Measurements from ENCODE around the gene TM9SF1.
"Not testable (repeated sequence)": the region's sequence is repeated elsewhere in the genome, so short reads cannot be mapped to it uniquely, and the experiment has no call there.

The TM9SF1 gene

DNA sequence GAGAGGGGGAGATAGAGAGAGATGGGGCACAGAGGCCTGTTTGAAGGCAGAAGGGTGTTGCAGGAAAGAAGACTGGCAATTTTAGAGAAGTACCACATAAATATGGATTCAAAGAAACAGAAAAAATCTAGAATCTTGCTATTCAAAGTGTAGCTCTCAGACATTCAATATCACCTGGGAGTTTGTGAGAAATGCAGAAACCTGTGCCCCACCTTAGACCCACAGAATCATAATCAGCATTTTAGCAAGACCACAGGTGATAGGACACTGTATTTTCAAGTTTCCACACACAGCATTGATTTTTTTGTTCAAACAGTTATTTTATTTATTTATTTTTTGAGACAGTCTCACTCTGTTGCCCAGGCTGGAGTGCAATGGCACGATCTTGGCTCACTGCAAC, 33.7 kb upstream of the TM9SF1 start:
- Histone ChIP-seq H3K27me3 (replicated peaks) (no peaks in the 10 kb centered on the region), H3K36me3 (replicated peaks) (peaks cover 3% of the 10 kb centered on the region), H3K4me3 (ENCODE audit: low read depth, low read length) (no peak overlapping the region), H3K27ac (no peak overlapping the region)
- in situ Hi-C loops (cut with HindIII; ENCODE audit: low pct_ligation_motif_present, low sequenced_read_pairs), result no loop called here
- no peak for DNase-seq
- TF ChIP-seq, protein P1, sequence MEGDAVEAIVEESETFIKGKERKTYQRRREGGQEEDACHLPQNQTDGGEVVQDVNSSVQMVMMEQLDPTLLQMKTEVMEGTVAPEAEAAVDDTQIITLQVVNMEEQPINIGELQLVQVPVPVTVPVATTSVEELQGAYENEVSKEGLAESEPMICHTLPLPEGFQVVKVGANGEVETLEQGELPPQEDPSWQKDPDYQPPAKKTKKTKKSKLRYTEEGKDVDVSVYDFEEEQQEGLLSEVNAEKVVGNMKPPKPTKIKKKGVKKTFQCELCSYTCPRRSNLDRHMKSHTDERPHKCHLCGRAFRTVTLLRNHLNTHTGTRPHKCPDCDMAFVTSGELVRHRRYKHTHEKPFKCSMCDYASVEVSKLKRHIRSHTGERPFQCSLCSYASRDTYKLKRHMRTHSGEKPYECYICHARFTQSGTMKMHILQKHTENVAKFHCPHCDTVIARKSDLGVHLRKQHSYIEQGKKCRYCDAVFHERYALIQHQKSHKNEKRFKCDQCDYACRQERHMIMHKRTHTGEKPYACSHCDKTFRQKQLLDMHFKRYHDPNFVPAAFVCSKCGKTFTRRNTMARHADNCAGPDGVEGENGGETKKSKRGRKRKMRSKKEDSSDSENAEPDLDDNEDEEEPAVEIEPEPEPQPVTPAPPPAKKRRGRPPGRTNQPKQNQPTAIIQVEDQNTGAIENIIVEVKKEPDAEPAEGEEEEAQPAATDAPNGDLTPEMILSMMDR (IDR thresholded peaks at IDR 0.05; ENCODE audit: low read depth, low read length, missing control alignments), result no peak

- Histone ChIP-seq H3K36me3 (replicated peaks) (peaks cover 3% of the 10 kb centered on the region), H3K4me3 (ENCODE audit: low read depth, low read length) (no peak overlapping the region), H3K27ac (no peak overlapping the region), H3K27me3 (replicated peaks) (no peaks in the 10 kb centered on the region)
- in situ Hi-C loops (cut with HindIII; ENCODE audit: low pct_ligation_motif_present, low sequenced_read_pairs), result no loop called here
- DNase-seq, result no peak
- TF ChIP-seq, protein P1 (IDR thresholded peaks at IDR 0.05; ENCODE audit: low read depth, low read length, missing control alignments), result no peak
Measured at GRCh38 chr14:24226473-24226872, 31.2 kb upstream of the TM9SF1 start.

GRCh38 chr14:24224618-24225071, 29.4 kb upstream of the TM9SF1 start:
- in situ Hi-C loops (cut with HindIII; ENCODE audit: low pct_ligation_motif_present, low sequenced_read_pairs), result no loop called here

DNA sequence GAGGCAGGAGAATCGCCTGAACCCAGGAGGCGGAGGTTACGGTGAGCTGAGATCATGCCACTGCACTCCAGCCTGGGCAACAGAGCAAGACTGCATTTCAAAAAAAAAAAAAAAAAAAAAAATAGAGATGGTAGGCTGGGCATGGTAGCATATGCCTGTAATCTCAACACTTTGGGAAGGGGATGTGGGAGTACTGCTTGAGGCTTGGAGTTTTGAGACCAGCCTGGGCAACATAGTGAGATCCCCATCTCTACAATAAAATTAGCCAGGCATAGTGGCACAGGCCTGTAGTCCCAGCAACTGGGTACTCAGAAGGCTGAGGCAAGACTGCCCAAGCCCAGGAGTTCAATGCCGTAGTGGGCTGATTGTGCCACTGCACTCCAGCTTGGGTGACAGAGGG, 27.7 kb upstream of the TM9SF1 start:
- H3K4me3 ChIP-seq (ENCODE audit: low read depth, low read length); DNase-seq; H3K36me3 ChIP-seq (replicated peaks); H3K27me3 ChIP-seq (replicated peaks); H3K27ac ChIP-seq; in situ Hi-C loops (cut with HindIII; ENCODE audit: low pct_ligation_motif_present, low sequenced_read_pairs): not testable (repeated sequence)

More at GRCh38 chr14:24224618-24225071, 29.4 kb upstream of the TM9SF1 start:
- TF ChIP-seq, protein P1 (IDR thresholded peaks at IDR 0.05; ENCODE audit: low read depth, low read length, missing control alignments), result no peak
- Histone ChIP-seq H3K27me3 (replicated peaks) (no peaks in the 10 kb centered on the region), H3K4me3 (ENCODE audit: low read depth, low read length) (no peak overlapping the region), H3K27ac (peak overlapping the region; percentile 69), H3K36me3 (replicated peaks) (peaks cover 3% of the 10 kb centered on the region)
- peak; percentile 78 for DNase-seq

- TF ChIP-seq, protein P1 (IDR thresholded peaks at IDR 0.05; ENCODE audit: low read depth, low read length, missing control alignments), result no peak
- Histone ChIP-seq H3K36me3 (replicated peaks) (peaks cover 9% of the 10 kb centered on the region), H3K27me3 (replicated peaks) (no peaks in the 10 kb centered on the region), H3K27ac (no peak overlapping the region), H3K4me3 (ENCODE audit: low read depth, low read length) (no peak overlapping the region)
- in situ Hi-C loops (cut with HindIII; ENCODE audit: low pct_ligation_motif_present, low sequenced_read_pairs), result no loop called here
- DNase-seq, result no peak
Measured at GRCh38 chr14:24219521-24219920, 24.3 kb upstream of the TM9SF1 start.

- in situ Hi-C loops (cut with HindIII; ENCODE audit: low pct_ligation_motif_present, low sequenced_read_pairs), result no loop called here
- H3K27me3 ChIP-seq (replicated peaks), result no peaks in the 10 kb centered on the region
- H3K36me3 ChIP-seq (replicated peaks), result peaks cover 9% of the 10 kb centered on the region
- no peak for DNase-seq
- H3K4me3 ChIP-seq (ENCODE audit: low read depth, low read length), result no peak overlapping the region
- H3K27ac ChIP-seq, result no peak overlapping the region
- TF ChIP-seq, protein P1 (IDR thresholded peaks at IDR 0.05; ENCODE audit: low read depth, low read length, missing control alignments), result no peak
Measured at GRCh38 chr14:24219080-24219479, 23.8 kb upstream of the TM9SF1 start.

DNA sequence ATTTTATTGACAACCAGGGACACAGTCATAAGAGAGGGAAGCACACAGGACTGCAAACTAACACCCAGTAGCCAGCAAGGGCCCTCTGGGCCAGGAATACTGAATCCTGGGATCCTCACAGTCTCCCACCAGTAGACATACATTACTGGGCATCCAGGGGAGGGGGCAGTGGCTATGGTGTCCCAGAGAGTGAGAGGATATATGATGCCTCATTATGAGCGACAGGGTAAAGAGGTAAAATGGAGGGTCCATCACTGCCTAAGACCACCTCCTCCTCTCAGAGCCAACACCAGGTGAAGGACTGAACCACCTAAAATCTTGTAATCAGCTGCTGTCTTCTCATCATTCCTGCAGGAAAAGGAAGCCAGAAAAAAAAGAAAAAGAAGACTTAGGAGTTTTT, 21.6 kb upstream of the TM9SF1 start:
- H3K36me3 ChIP-seq (replicated peaks); H3K4me3 ChIP-seq (ENCODE audit: low read depth, low read length); in situ Hi-C loops (cut with HindIII; ENCODE audit: low pct_ligation_motif_present, low sequenced_read_pairs); H3K27ac ChIP-seq; DNase-seq; H3K27me3 ChIP-seq (replicated peaks): not testable (repeated sequence)

All from brain microvascular endothelial cell (primary cell).